ENCODE results near the gene NKD1. TPM values are rescaled to one million over a fixed set of nuclear protein-coding genes. Genes with fewer than 3 reads are reported as not detected.

The NKD1 gene
- total RNA-seq, 2 experiments from 2014 or later: 0.04 to 0.06 TPM

- DNase-seq (ENCODE audit: low spot score): no peak
- no peak overlapping the region for H3K4me2 ChIP-seq (ENCODE audit: low read length)
- TF ChIP-seq EZH2phosphoT487 (IDR thresholded peaks at IDR 0.05; ENCODE audit: borderline replicate concordance, low read depth, low read length) (no peak), CTCF (conservative IDR thresholded peaks at IDR 0.05; ENCODE audit: low read length) (no peak)
- no TSS peak for BruUV-seq (replicated peaks)
- H3K79me2 ChIP-seq (ENCODE audit: insufficient read depth, low read depth, low read length): no peaks in the 10 kb centered on the region
- no peak overlapping the region for H3K27ac ChIP-seq (ENCODE audit: low read depth, low read length, poor library complexity, severe bottlenecking)
- no peaks in the 10 kb centered on the region for H3K36me3 ChIP-seq (ENCODE audit: insufficient read depth, low read length)
- H3K9me3 ChIP-seq (ENCODE audit: low read length): no peaks in the 10 kb centered on the region
- H4K20me1 ChIP-seq (ENCODE audit: insufficient read depth, low read length): no peaks in the 10 kb centered on the region
- H3K9me2 ChIP-seq (ENCODE audit: insufficient read depth, low read length): no peaks in the 10 kb centered on the region
- no peak overlapping the region for H2AFZ ChIP-seq (ENCODE audit: low read length)
- ChIA-PET CTCF (ENCODE audit: unreplicated experiment) (no interaction called here), POLR2A (no interaction called here)
- no peak overlapping the region for H3K4me3 ChIP-seq (ENCODE audit: low read depth, low read length, poor library complexity, severe bottlenecking)
- H3K4me1 ChIP-seq (ENCODE audit: insufficient read depth, low read length, poor library complexity, severe bottlenecking): no peaks in the 10 kb centered on the region
- intact Hi-C loops (cut with micrococcal nuclease; ENCODE audit: unreplicated experiment): no loop called here
Observed at GRCh38 chr16:50604065-50604418, 55.8 kb downstream of the NKD1 start.

GRCh38 chr16:50604610-50605009 is 56.4 kb downstream of the NKD1 start:
- no peak for DNase-seq (ENCODE audit: low spot score)
- H3K4me2 ChIP-seq (ENCODE audit: low read length): no peak overlapping the region
- no peaks in the 10 kb centered on the region for H4K20me1 ChIP-seq (ENCODE audit: insufficient read depth, low read length)
- ChIA-PET CTCF (ENCODE audit: unreplicated experiment) (no interaction called here), POLR2A (no interaction called here)
- no peak overlapping the region for H2AFZ ChIP-seq (ENCODE audit: low read length)
- TF ChIP-seq CTCF (conservative IDR thresholded peaks at IDR 0.05; ENCODE audit: low read length) (no peak), EZH2phosphoT487 (IDR thresholded peaks at IDR 0.05; ENCODE audit: borderline replicate concordance, low read depth, low read length) (no peak)
- H3K4me1 ChIP-seq (ENCODE audit: insufficient read depth, low read length, poor library complexity, severe bottlenecking): no peaks in the 10 kb centered on the region
- H3K9me3 ChIP-seq (ENCODE audit: low read length): no peaks in the 10 kb centered on the region
- no peak overlapping the region for H3K27ac ChIP-seq (ENCODE audit: low read depth, low read length, poor library complexity, severe bottlenecking)
- H3K36me3 ChIP-seq (ENCODE audit: insufficient read depth, low read length): no peaks in the 10 kb centered on the region
- no peaks in the 10 kb centered on the region for H3K9me2 ChIP-seq (ENCODE audit: insufficient read depth, low read length)
- no peaks in the 10 kb centered on the region for H3K79me2 ChIP-seq (ENCODE audit: insufficient read depth, low read depth, low read length)
- intact Hi-C loops (cut with micrococcal nuclease; ENCODE audit: unreplicated experiment): no loop called here
- no peak overlapping the region for H3K4me3 ChIP-seq (ENCODE audit: low read depth, low read length, poor library complexity, severe bottlenecking)
- BruUV-seq (replicated peaks): no TSS peak

DNA sequence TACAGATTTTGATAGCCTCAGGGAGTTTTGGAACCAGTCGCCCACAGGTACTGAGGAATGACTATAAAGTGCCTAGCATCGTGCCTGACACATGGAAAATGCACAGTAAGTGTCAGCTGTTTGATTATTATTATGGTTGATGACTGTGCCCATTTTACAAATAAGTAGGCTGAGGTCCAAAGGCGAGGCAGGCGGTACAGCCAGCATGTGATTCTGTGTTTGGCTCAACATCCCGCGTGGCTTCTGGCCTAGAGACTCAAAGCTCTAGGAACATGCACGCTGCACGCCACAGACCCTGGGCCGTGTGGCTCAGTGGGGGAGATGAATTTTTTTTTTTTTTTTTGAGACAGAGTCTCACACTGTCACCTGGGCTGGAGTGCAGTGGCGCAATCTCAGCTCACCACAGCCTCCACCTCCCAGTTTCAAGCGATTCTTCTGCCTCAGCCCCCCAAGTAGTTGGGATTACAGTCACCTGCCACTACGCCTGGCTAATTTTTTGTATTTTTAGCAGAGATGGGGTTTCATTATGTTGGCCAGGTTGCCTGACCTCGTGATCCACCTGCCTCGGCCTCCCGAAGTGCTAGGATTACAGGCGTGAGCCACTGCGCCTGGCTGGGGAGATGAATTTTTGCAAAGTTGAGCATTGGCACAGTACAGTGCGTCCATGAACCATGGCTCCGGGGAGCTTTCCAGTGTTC is 57.7 kb downstream of the NKD1 start:
- Histone ChIP-seq H3K4me1 (ENCODE audit: insufficient read depth, low read length, poor library complexity, severe bottlenecking) (no peaks in the 10 kb centered on the region), H3K36me3 (ENCODE audit: insufficient read depth, low read length) (no peaks in the 10 kb centered on the region), H3K27ac (ENCODE audit: low read depth, low read length, poor library complexity, severe bottlenecking) (no peak overlapping the region), H2AFZ (ENCODE audit: low read length) (no peak overlapping the region), H3K4me2 (ENCODE audit: low read length) (no peak overlapping the region), H4K20me1 (ENCODE audit: insufficient read depth, low read length) (no peaks in the 10 kb centered on the region), H3K79me2 (ENCODE audit: insufficient read depth, low read depth, low read length) (no peaks in the 10 kb centered on the region), H3K4me3 (ENCODE audit: low read depth, low read length, poor library complexity, severe bottlenecking) (no peak overlapping the region), H3K9me3 (ENCODE audit: low read length) (no peaks in the 10 kb centered on the region), H3K9me2 (ENCODE audit: insufficient read depth, low read length) (no peaks in the 10 kb centered on the region)
- no TSS peak for BruUV-seq (replicated peaks)
- TF ChIP-seq CTCF (conservative IDR thresholded peaks at IDR 0.05; ENCODE audit: low read length): no peak
- no peak for TF ChIP-seq EZH2phosphoT487 (IDR thresholded peaks at IDR 0.05; ENCODE audit: borderline replicate concordance, low read depth, low read length)
- no peak for DNase-seq (ENCODE audit: low spot score)
- intact Hi-C loops (cut with micrococcal nuclease; ENCODE audit: unreplicated experiment): no loop called here
- ChIA-PET CTCF (ENCODE audit: unreplicated experiment) (no interaction called here), POLR2A (no interaction called here)
